ENCODE results near the gene SLC6A15.

The SLC6A15 gene

DNA sequence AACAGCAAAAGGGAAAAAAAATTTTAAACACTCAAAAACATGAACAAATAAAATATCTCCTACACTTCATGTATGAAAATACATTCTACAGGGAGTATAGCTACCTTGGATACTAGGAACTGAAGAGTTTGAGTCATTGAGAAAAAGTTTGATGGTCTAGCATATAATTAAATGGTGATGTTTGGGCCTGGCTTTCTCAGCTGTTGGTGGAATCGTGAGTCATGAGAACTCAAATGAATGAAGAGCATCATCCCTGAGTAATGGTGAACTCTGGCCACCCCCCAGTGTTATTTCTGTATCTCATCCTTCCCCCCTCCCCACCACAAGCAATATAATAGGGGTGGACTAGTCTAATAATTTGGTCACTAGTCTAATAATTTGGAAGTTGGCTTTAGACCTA lies 6.7 kb upstream of the SLC6A15 start:
- Histone ChIP-seq H3K4me3 (ENCODE audit: low read depth, low read length) (no peak overlapping the region), H3K27me3 (ENCODE audit: control insufficient read depth, insufficient read depth, low read length) (0 out of 2 replicates have a peak, but pooled peaks cover 3% of the 10 kb centered on the region), H3K36me3 (ENCODE audit: control insufficient read depth, insufficient read depth, low read length) (no peaks in the 10 kb centered on the region), H3K9me3 (ENCODE audit: control insufficient read depth, insufficient read depth, low read depth, low read length) (no peaks in the 10 kb centered on the region), H3K9ac (ENCODE audit: low read length) (no peak overlapping the region), H3K4me1 (ENCODE audit: control insufficient read depth, insufficient read depth, low read length) (no peaks in the 10 kb centered on the region), H3K27ac (ENCODE audit: low read depth, low read length) (no peak overlapping the region)

GRCh38 chr12:84913129-84913515 lies 523 bp upstream of the SLC6A15 start:
- peak overlapping the region; percentile 61 for H3K9ac ChIP-seq (ENCODE audit: low read length)
- H3K9me3 ChIP-seq (ENCODE audit: control insufficient read depth, insufficient read depth, low read depth, low read length), result no peaks in the 10 kb centered on the region
- H3K27ac ChIP-seq (ENCODE audit: low read depth, low read length), result no peak overlapping the region
- peaks cover 4% of the 10 kb centered on the region; the same call in 1 of the 2 replicates for H3K4me1 ChIP-seq (ENCODE audit: control insufficient read depth, insufficient read depth, low read length)
- peak overlapping the region; percentile 88 for H3K4me3 ChIP-seq (ENCODE audit: low read depth, low read length)
- no peaks in the 10 kb centered on the region for H3K36me3 ChIP-seq (ENCODE audit: control insufficient read depth, insufficient read depth, low read length)
- peaks cover 22% of the 10 kb centered on the region for H3K27me3 ChIP-seq (ENCODE audit: control insufficient read depth, insufficient read depth, low read length)

GRCh38 chr12:84911271-84912197 lies 1.1 kb downstream of the SLC6A15 start:
- Histone ChIP-seq H3K4me1 (ENCODE audit: control insufficient read depth, insufficient read depth, low read length) (peaks cover 4% of the 10 kb centered on the region; the same call in 1 of the 2 replicates), H3K36me3 (ENCODE audit: control insufficient read depth, insufficient read depth, low read length) (no peaks in the 10 kb centered on the region), H3K27me3 (ENCODE audit: control insufficient read depth, insufficient read depth, low read length) (peaks cover 22% of the 10 kb centered on the region), H3K9ac (ENCODE audit: low read length) (peak overlapping the region; percentile 67), H3K4me3 (ENCODE audit: low read depth, low read length) (peak overlapping the region; percentile 88), H3K27ac (ENCODE audit: low read depth, low read length) (no peak overlapping the region), H3K9me3 (ENCODE audit: control insufficient read depth, insufficient read depth, low read depth, low read length) (no peaks in the 10 kb centered on the region)

GRCh38 chr12:84910549-84911241 lies 1.9 kb downstream of the SLC6A15 start:
- peaks cover 22% of the 10 kb centered on the region for H3K27me3 ChIP-seq (ENCODE audit: control insufficient read depth, insufficient read depth, low read length)
- no peaks in the 10 kb centered on the region for H3K9me3 ChIP-seq (ENCODE audit: control insufficient read depth, insufficient read depth, low read depth, low read length)
- no peaks in the 10 kb centered on the region for H3K36me3 ChIP-seq (ENCODE audit: control insufficient read depth, insufficient read depth, low read length)
- H3K27ac ChIP-seq (ENCODE audit: low read depth, low read length), result no peak overlapping the region
- peaks cover 4% of the 10 kb centered on the region; the same call in 1 of the 2 replicates for H3K4me1 ChIP-seq (ENCODE audit: control insufficient read depth, insufficient read depth, low read length)
- peak overlapping the region; percentile 67 for H3K9ac ChIP-seq (ENCODE audit: low read length)
- H3K4me3 ChIP-seq (ENCODE audit: low read depth, low read length), result peak overlapping the region; percentile 88

DNA sequence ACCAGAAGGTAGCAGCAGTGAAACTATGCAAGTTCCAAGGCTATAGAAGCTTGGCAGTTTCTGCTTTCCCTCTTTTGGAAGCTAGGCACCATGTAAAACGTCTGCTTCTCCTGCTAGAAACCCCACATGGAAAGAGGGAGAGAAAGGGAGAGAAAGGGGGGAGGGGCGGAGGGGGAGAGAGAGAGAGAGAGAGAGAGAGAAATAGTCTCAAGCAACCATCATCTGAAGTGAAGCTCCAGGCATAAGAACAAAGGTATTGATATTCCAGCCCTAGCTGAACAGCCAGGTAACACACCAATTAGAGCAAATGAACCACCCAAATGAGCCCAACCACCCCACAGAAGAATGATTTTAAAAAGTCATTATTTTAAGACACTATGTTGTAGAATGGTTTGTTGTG lies 8.5 kb downstream of the SLC6A15 start:
- Histone ChIP-seq H3K36me3 (ENCODE audit: control insufficient read depth, insufficient read depth, low read length) (no peaks in the 10 kb centered on the region), H3K9me3 (ENCODE audit: control insufficient read depth, insufficient read depth, low read depth, low read length) (no peaks in the 10 kb centered on the region), H3K4me3 (ENCODE audit: low read depth, low read length) (no peak overlapping the region), H3K9ac (ENCODE audit: low read length) (no peak overlapping the region), H3K27ac (ENCODE audit: low read depth, low read length) (no peak overlapping the region), H3K4me1 (ENCODE audit: control insufficient read depth, insufficient read depth, low read length) (no peaks in the 10 kb centered on the region), H3K27me3 (ENCODE audit: control insufficient read depth, insufficient read depth, low read length) (no peaks in the 10 kb centered on the region)

- Histone ChIP-seq H3K4me1 (ENCODE audit: control insufficient read depth, insufficient read depth, low read length) (no peaks in the 10 kb centered on the region), H3K27ac (ENCODE audit: low read depth, low read length) (peak overlapping the region; percentile 6; the same call in 1 of the 2 replicates)
Observed at GRCh38 chr12:84891106-84891838, 21.3 kb downstream of the SLC6A15 start.

GRCh38 chr12:84889818-84890217 lies 22.8 kb downstream of the SLC6A15 start:
- H3K9me3 ChIP-seq (ENCODE audit: control insufficient read depth, insufficient read depth, low read depth, low read length), result no peaks in the 10 kb centered on the region
- H3K9ac ChIP-seq (ENCODE audit: low read length), result no peak overlapping the region
- H3K27ac ChIP-seq (ENCODE audit: low read depth, low read length), result no peak overlapping the region
- H3K36me3 ChIP-seq (ENCODE audit: control insufficient read depth, insufficient read depth, low read length), result no peaks in the 10 kb centered on the region
- no peaks in the 10 kb centered on the region for H3K4me1 ChIP-seq (ENCODE audit: control insufficient read depth, insufficient read depth, low read length)
- H3K4me3 ChIP-seq (ENCODE audit: low read depth, low read length), result no peak overlapping the region
- no peaks in the 10 kb centered on the region for H3K27me3 ChIP-seq (ENCODE audit: control insufficient read depth, insufficient read depth, low read length)

More at GRCh38 chr12:84891106-84891838, 21.3 kb downstream of the SLC6A15 start:
- H3K9me3 ChIP-seq (ENCODE audit: control insufficient read depth, insufficient read depth, low read depth, low read length), result no peaks in the 10 kb centered on the region
- no peak overlapping the region for H3K4me3 ChIP-seq (ENCODE audit: low read depth, low read length)
- no peaks in the 10 kb centered on the region for H3K27me3 ChIP-seq (ENCODE audit: control insufficient read depth, insufficient read depth, low read length)
- H3K36me3 ChIP-seq (ENCODE audit: control insufficient read depth, insufficient read depth, low read length), result no peaks in the 10 kb centered on the region
- no peak overlapping the region for H3K9ac ChIP-seq (ENCODE audit: low read length)

DNA sequence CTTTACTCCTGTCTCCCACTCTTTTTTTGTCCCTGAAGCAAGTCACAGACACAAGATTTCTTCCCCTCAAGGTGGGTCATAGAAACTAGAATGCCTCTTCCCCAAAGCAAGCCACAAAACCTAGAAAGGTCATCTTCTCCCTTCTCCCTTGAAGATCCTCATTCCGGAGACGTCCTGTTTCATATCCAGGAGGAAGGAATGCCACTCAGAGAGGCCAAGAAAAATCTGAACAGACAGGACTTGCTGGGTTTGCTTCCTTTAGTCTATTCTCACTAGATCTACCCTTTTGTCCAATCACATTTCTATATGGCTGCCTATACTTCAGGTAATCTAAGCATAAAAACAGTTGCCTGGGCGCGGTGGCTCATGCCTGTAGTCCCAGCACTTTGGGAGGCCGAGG lies 23.7 kb downstream of the SLC6A15 start:
- H3K9me3 ChIP-seq (ENCODE audit: control insufficient read depth, insufficient read depth, low read depth, low read length), result no peaks in the 10 kb centered on the region
- no peak overlapping the region for H3K9ac ChIP-seq (ENCODE audit: low read length)
- H3K27ac ChIP-seq (ENCODE audit: low read depth, low read length), result no peak overlapping the region
- H3K27me3 ChIP-seq (ENCODE audit: control insufficient read depth, insufficient read depth, low read length), result no peaks in the 10 kb centered on the region
- H3K36me3 ChIP-seq (ENCODE audit: control insufficient read depth, insufficient read depth, low read length), result no peaks in the 10 kb centered on the region
- H3K4me3 ChIP-seq (ENCODE audit: low read depth, low read length), result no peak overlapping the region
- H3K4me1 ChIP-seq (ENCODE audit: control insufficient read depth, insufficient read depth, low read length), result no peaks in the 10 kb centered on the region

- Histone ChIP-seq H3K9ac (ENCODE audit: low read length) (no peak overlapping the region), H3K36me3 (ENCODE audit: control insufficient read depth, insufficient read depth, low read length) (no peaks in the 10 kb centered on the region), H3K4me1 (ENCODE audit: control insufficient read depth, insufficient read depth, low read length) (no peaks in the 10 kb centered on the region), H3K4me3 (ENCODE audit: low read depth, low read length) (no peak overlapping the region), H3K27me3 (ENCODE audit: control insufficient read depth, insufficient read depth, low read length) (no peaks in the 10 kb centered on the region), H3K27ac (ENCODE audit: low read depth, low read length) (no peak overlapping the region), H3K9me3 (ENCODE audit: control insufficient read depth, insufficient read depth, low read depth, low read length) (no peaks in the 10 kb centered on the region)
Observed at GRCh38 chr12:84877340-84877739, 35.3 kb downstream of the SLC6A15 start.

GRCh38 chr12:84875241-84875640 lies 37.4 kb downstream of the SLC6A15 start:
- Histone ChIP-seq H3K4me3 (ENCODE audit: low read depth, low read length) (no peak overlapping the region), H3K9ac (ENCODE audit: low read length) (no peak overlapping the region), H3K27me3 (ENCODE audit: control insufficient read depth, insufficient read depth, low read length) (no peaks in the 10 kb centered on the region), H3K9me3 (ENCODE audit: control insufficient read depth, insufficient read depth, low read depth, low read length) (no peaks in the 10 kb centered on the region), H3K27ac (ENCODE audit: low read depth, low read length) (no peak overlapping the region), H3K4me1 (ENCODE audit: control insufficient read depth, insufficient read depth, low read length) (no peaks in the 10 kb centered on the region), H3K36me3 (ENCODE audit: control insufficient read depth, insufficient read depth, low read length) (no peaks in the 10 kb centered on the region)

All from HUES6 (cell line).